ENCODE results near the gene HS2ST1.

DNA sequence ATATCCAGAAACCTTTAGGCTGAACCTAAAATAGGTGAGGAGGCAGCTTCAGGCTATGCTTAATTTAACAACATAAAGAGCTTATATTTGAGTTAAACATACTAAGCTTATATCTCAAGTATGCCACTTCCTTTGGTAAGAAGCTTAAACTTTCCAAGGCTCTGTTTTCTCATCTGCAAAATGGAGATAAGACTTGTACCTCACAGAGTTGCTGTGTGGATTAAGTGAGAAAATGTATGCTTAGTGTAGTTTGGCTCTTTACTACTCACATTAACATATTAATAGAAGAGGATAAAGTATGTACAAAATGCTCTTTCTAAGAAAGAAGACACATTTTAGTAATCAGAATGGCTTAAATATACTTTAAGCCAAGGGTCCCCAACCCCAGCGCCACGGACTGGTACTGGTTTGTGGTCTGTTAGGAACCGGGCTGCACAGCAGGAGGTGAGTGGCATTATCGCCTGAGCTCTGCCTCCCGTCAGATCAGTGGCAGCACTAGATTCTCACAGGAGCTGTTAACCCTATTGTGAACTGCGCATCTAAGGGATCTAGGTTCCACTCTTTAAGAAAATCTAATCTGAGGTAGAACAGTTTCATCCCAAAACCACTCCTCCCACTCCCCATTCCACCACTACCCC lies 77.2 kb downstream of the HS2ST1 start:
- TF ChIP-seq, protein P1, sequence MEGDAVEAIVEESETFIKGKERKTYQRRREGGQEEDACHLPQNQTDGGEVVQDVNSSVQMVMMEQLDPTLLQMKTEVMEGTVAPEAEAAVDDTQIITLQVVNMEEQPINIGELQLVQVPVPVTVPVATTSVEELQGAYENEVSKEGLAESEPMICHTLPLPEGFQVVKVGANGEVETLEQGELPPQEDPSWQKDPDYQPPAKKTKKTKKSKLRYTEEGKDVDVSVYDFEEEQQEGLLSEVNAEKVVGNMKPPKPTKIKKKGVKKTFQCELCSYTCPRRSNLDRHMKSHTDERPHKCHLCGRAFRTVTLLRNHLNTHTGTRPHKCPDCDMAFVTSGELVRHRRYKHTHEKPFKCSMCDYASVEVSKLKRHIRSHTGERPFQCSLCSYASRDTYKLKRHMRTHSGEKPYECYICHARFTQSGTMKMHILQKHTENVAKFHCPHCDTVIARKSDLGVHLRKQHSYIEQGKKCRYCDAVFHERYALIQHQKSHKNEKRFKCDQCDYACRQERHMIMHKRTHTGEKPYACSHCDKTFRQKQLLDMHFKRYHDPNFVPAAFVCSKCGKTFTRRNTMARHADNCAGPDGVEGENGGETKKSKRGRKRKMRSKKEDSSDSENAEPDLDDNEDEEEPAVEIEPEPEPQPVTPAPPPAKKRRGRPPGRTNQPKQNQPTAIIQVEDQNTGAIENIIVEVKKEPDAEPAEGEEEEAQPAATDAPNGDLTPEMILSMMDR (IDR thresholded peaks at IDR 0.05; ENCODE audit: low read depth, low read length, missing input control): no peak
- TF ChIP-seq JUND (IDR thresholded peaks at IDR 0.05) (no peak), MAX (IDR thresholded peaks at IDR 0.05) (no peak), FOXA1 (IDR thresholded peaks at IDR 0.05) (no peak), TAF1 (conservative IDR thresholded peaks at IDR 0.05) (no peak), ZBTB33 (IDR thresholded peaks at IDR 0.05) (no peak), RAD21 (IDR thresholded peaks at IDR 0.05) (no peak), YY1 (IDR thresholded peaks at IDR 0.05) (no peak), RXRA (IDR thresholded peaks at IDR 0.05) (no peak), SP1 (IDR thresholded peaks at IDR 0.05) (no peak), EGR1 (IDR thresholded peaks at IDR 0.05; ENCODE audit: low read depth in 2 of 2) (no peak), NR2F2 (IDR thresholded peaks at IDR 0.05) (no peak)
- TF ChIP-seq, protein P2, sequence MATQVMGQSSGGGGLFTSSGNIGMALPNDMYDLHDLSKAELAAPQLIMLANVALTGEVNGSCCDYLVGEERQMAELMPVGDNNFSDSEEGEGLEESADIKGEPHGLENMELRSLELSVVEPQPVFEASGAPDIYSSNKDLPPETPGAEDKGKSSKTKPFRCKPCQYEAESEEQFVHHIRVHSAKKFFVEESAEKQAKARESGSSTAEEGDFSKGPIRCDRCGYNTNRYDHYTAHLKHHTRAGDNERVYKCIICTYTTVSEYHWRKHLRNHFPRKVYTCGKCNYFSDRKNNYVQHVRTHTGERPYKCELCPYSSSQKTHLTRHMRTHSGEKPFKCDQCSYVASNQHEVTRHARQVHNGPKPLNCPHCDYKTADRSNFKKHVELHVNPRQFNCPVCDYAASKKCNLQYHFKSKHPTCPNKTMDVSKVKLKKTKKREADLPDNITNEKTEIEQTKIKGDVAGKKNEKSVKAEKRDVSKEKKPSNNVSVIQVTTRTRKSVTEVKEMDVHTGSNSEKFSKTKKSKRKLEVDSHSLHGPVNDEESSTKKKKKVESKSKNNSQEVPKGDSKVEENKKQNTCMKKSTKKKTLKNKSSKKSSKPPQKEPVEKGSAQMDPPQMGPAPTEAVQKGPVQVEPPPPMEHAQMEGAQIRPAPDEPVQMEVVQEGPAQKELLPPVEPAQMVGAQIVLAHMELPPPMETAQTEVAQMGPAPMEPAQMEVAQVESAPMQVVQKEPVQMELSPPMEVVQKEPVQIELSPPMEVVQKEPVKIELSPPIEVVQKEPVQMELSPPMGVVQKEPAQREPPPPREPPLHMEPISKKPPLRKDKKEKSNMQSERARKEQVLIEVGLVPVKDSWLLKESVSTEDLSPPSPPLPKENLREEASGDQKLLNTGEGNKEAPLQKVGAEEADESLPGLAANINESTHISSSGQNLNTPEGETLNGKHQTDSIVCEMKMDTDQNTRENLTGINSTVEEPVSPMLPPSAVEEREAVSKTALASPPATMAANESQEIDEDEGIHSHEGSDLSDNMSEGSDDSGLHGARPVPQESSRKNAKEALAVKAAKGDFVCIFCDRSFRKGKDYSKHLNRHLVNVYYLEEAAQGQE (IDR thresholded peaks at IDR 0.05): no peak
- TF ChIP-seq, protein P3, sequence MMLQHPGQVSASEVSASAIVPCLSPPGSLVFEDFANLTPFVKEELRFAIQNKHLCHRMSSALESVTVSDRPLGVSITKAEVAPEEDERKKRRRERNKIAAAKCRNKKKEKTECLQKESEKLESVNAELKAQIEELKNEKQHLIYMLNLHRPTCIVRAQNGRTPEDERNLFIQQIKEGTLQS (IDR thresholded peaks at IDR 0.05): no peak

All from liver (tissue), 3 donors.